Vagina (tissue), 2 donors: Measurements from ENCODE around the gene C1orf232. TPM values are rescaled to one million over a fixed set of nuclear protein-coding genes. Genes with fewer than 3 reads are reported as not detected.
A peak's percentile ranks its signal among the peaks of the same experiment; 100 is the strongest.

Experiments
- DNase-seq, 2 donors: peaks; one replicate each; pipeline ENCODE4 v3.0.0-alpha.2; 2017; ENCODE audit errors: extremely low spot score in 2 of 2
- H3K27ac ChIP-seq: fragments of 200-600 bp; sonication (generic); one replicate; pipeline ENCODE4 v1.5.1; 2019
- H3K27me3 ChIP-seq: fragments of 200-600 bp; sonication (generic); one replicate; pipeline ENCODE4 v1.5.1; 2019
- H3K36me3 ChIP-seq, 2 donors: fragments of 200-600 bp; sonication (generic); one replicate each; pipeline ENCODE4 v1.5.1; 2017 to 2019
- H3K4me1 ChIP-seq: fragments of 200-600 bp; sonication (generic); one replicate; pipeline ENCODE4 v1.5.1; 2019
- H3K4me3 ChIP-seq, 2 donors: fragments of 200-600 bp; sonication (generic); 1 replicate in 1 of 2; 2 replicates in 1 of 2; pipeline ENCODE4 v1.5.1; 2016 to 2019
- H3K9me3 ChIP-seq: fragments of 200-600 bp; sonication (generic); one replicate; pipeline ENCODE4 v1.5.1; 2019
- CTCF ChIP-seq, 3 experiments: fragments of 450-650 bp in 2 of 3; fragments of 200-600 bp in 1 of 3; sonication (generic) in 1 of 3; IDR thresholded peaks; one replicate each; pipeline ENCODE4 v1.5.1; 2017 to 2019; ENCODE audit warnings: antibody characterized with exemption in 3 of 3, mild to moderate bottlenecking in 2 of 3, moderate library complexity in 2 of 3
- POLR2A ChIP-seq, 2 donors: fragments of 450-650 bp; IDR thresholded peaks; one replicate each; pipeline ENCODE4 v1.6.1; 2017; ENCODE audit warnings: antibody characterized with exemption in 2 of 2, mild to moderate bottlenecking in 2 of 2, moderate library complexity in 2 of 2
- POLR2AphosphoS5 ChIP-seq, 2 donors: sonication (generic); formaldehyde crosslinking; IDR thresholded peaks; one replicate each; pipeline ENCODE4 v1.9.0; 2017; ENCODE audit warnings: antibody characterized with exemption in 2 of 2, mild to moderate bottlenecking in 2 of 2, low read depth in 1 of 2; ENCODE audit not compliant: insufficient read depth in 1 of 2
- intact Hi-C: fragments of 100-400 bp; cut with DNase I; formaldehyde crosslinking; loops from one replicate; pipeline ENCODE4 v1.15.1; 2023
- total RNA-seq: library from RNA; depleted of rRNA; stranded (reverse); fragments of >200 nt; gene quantifications from one replicate; pipeline ENCODE4 v1.2.3, GENCODE V29; 2016

C1orf232 gene
- total RNA-seq, 1 donor from 2014 or later, result not detected

DNA sequence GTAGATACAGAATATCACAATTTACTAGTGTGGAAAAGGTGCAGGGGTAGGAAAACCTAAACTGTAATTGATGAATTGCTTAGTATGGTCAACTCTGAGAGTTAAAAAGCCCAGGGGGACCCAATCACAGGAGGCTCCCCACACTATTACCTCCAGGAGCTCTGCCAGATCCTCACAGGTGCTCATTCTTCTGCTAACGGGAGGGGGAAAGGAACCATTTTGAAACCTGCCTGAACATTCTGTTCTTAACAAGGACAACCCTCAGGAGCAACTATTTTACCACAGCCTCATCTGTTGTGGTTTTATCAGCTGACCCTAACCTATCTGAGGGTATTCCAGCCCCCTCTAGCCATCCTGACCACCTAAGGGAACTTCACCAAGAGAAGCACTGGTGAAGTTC, 38.1 kb downstream of the C1orf232 start:
- no peak for DNase-seq
- Histone ChIP-seq H3K36me3 (no peaks in the 10 kb centered on the region), H3K27ac (no peak overlapping the region), H3K9me3 (no peaks in the 10 kb centered on the region), H3K27me3 (no peaks in the 10 kb centered on the region), H3K4me1 (peaks cover 22% of the 10 kb centered on the region), H3K4me3 (no peak overlapping the region)
- intact Hi-C loops, result no loop called here
- TF ChIP-seq POLR2A (IDR thresholded peaks at IDR 0.05), result no peak
- no peak for TF ChIP-seq CTCF (IDR thresholded peaks at IDR 0.05)
- TF ChIP-seq POLR2AphosphoS5 (IDR thresholded peaks at IDR 0.05; ENCODE audit: insufficient read depth in 1 of 2, low read depth in 1 of 2), result no peak

GRCh38 chr1:26129778-26130177, 39.0 kb downstream of the C1orf232 start:
- intact Hi-C loops, result no loop called here
- no peak overlapping the region for H3K4me3 ChIP-seq
- no peaks in the 10 kb centered on the region for H3K27me3 ChIP-seq
- H3K36me3 ChIP-seq, result no peaks in the 10 kb centered on the region
- no peak overlapping the region for H3K27ac ChIP-seq
- H3K9me3 ChIP-seq, result no peaks in the 10 kb centered on the region
- peaks cover 26% of the 10 kb centered on the region for H3K4me1 ChIP-seq
- no peak for TF ChIP-seq CTCF (IDR thresholded peaks at IDR 0.05)
- no peak for TF ChIP-seq POLR2A (IDR thresholded peaks at IDR 0.05)
- TF ChIP-seq POLR2AphosphoS5 (IDR thresholded peaks at IDR 0.05; ENCODE audit: insufficient read depth in 1 of 2, low read depth in 1 of 2), result no peak
- no peak for DNase-seq

- no peak for DNase-seq
- Histone ChIP-seq H3K27me3 (no peaks in the 10 kb centered on the region), H3K9me3 (no peaks in the 10 kb centered on the region), H3K4me1 (peaks cover 26% of the 10 kb centered on the region), H3K27ac (peak overlapping the region; percentile 20), H3K36me3 (no peaks in the 10 kb centered on the region), H3K4me3 (no peak overlapping the region)
- TF ChIP-seq POLR2A (IDR thresholded peaks at IDR 0.05), result no peak
- no peak for TF ChIP-seq POLR2AphosphoS5 (IDR thresholded peaks at IDR 0.05; ENCODE audit: insufficient read depth in 1 of 2, low read depth in 1 of 2)
- no peak for TF ChIP-seq CTCF (IDR thresholded peaks at IDR 0.05)
- intact Hi-C loops, result no loop called here
Measured at GRCh38 chr1:26127235-26128163, 41.3 kb downstream of the C1orf232 start.

- TF ChIP-seq POLR2AphosphoS5 (IDR thresholded peaks at IDR 0.05; ENCODE audit: insufficient read depth in 1 of 2, low read depth in 1 of 2) (peak; percentile 18 to 76), POLR2A (IDR thresholded peaks at IDR 0.05) (no peak)
- Histone ChIP-seq H3K4me1 (peaks cover 28% of the 10 kb centered on the region), H3K4me3 (no peak overlapping the region), H3K9me3 (no peaks in the 10 kb centered on the region), H3K36me3 (no peaks in the 10 kb centered on the region), H3K27ac (peak overlapping the region; percentile 47), H3K27me3 (no peaks in the 10 kb centered on the region)
- intact Hi-C loops, result no loop called here
- no peak for DNase-seq
Measured at GRCh38 chr1:26126321-26127084, 42.3 kb downstream of the C1orf232 start.

- H3K4me1 ChIP-seq, result peaks cover 32% of the 10 kb centered on the region
- no peaks in the 10 kb centered on the region for H3K9me3 ChIP-seq
- DNase-seq, result no peak
- intact Hi-C loops, result no loop called here
- no peak overlapping the region for H3K4me3 ChIP-seq
- peak overlapping the region; percentile 47 for H3K27ac ChIP-seq
- TF ChIP-seq POLR2AphosphoS5 (IDR thresholded peaks at IDR 0.05; ENCODE audit: insufficient read depth in 1 of 2, low read depth in 1 of 2) (no peak), POLR2A (IDR thresholded peaks at IDR 0.05) (no peak), CTCF (IDR thresholded peaks at IDR 0.05) (no peak)
- no peaks in the 10 kb centered on the region for H3K36me3 ChIP-seq
- H3K27me3 ChIP-seq, result no peaks in the 10 kb centered on the region
Measured at GRCh38 chr1:26125946-26126320, 42.8 kb downstream of the C1orf232 start.
